Left colon (tissue), 2 donors: ENCODE measurements around the gene RANBP3. TPM values are rescaled to one million over a fixed set of nuclear protein-coding genes. Genes with fewer than 3 reads are reported as not detected.

ENCODE experiments used
- ATAC-seq: fragments of 200-7000 bp; cut with Tn5 transposase; one replicate; pipeline ENCODE4 v1.9.1; 2020; ENCODE audit warnings: mild to moderate bottlenecking, moderate library complexity
- DNase-seq, 2 donors: peaks; one replicate each; pipeline ENCODE4 v3.0.0-alpha.2; 2020
- intact Hi-C, 2 donors: fragments of 100-400 bp; cut with DNase I in 1 of 2; cut with micrococcal nuclease in 1 of 2; formaldehyde crosslinking; loops; one replicate each; pipeline versions ENCODE4 v1.11.2 to v1.14.0; 2022; cut with DNase I, micrococcal nuclease
- total RNA-seq, 2 donors: library from RNA; stranded (reverse); fragmentation: NEBNext Ultra II Directional; extraction: Animal tissue kit (Norgen Biotek cat#: 25700); gene quantifications; one replicate each; pipeline ENCODE4 v1.2.1, GENCODE V29; 2021
- donor health status: DM: no; HTN: no; CAD: no.
- donor health status: DM: yes; HTN: yes; CAD: no.

RANBP3 gene
- total RNA-seq, 2 donors from 2014 or later = 44.2 to 50.3 TPM

- DNase-seq (no peak), ATAC-seq (no peak)
- intact Hi-C loops = no loop called here
Observed at GRCh38 chr19:5917431-5918107, 60.4 kb downstream of the RANBP3 start.

- DNase-seq = no peak
- intact Hi-C loops = no loop called here
- ATAC-seq = no peak
Observed at GRCh38 chr19:5916181-5916708, 61.7 kb downstream of the RANBP3 start.

- intact Hi-C loops = no loop called here
- no peak for ATAC-seq
- no peak for DNase-seq
Observed at GRCh38 chr19:5915782-5916165, 62.2 kb downstream of the RANBP3 start.

- peak; percentile 64 for ATAC-seq
- peak; percentile 59 to 66 for DNase-seq
- intact Hi-C loops = no loop called here
Observed at GRCh38 chr19:5914946-5915781, 62.8 kb downstream of the RANBP3 start.

GRCh38 chr19:5914358-5914774, 63.6 kb downstream of the RANBP3 start:
- peak; percentile 54 for ATAC-seq
- peak in 1 of 2 donors; percentile 29 for DNase-seq

GRCh38 chr19:5913739-5914357, 64.1 kb downstream of the RANBP3 start, which contains the start of gene CAPS:
Gene CAPS, plus strand, starts transcription at chr19:5914254. Its CDS starts 153 bp downstream, at chr19:5914407.
- intact Hi-C loops = no loop called here
- ATAC-seq = peak; percentile 84
- peak; percentile 79 to 88 for DNase-seq

More at GRCh38 chr19:5914358-5914774, 63.6 kb downstream of the RANBP3 start:
- intact Hi-C loops = no loop called here

GRCh38 chr19:5911366-5911765, 66.6 kb downstream of the RANBP3 start:
- no peak for ATAC-seq
- DNase-seq = no peak
- intact Hi-C loops = no loop called here

GRCh38 chr19:5910638-5910907, 67.4 kb downstream of the RANBP3 start:
- no peak for ATAC-seq
- DNase-seq = no peak
- intact Hi-C loops = no loop called here

GRCh38 chr19:5908773-5909442, 69.0 kb downstream of the RANBP3 start:
- no peak for ATAC-seq
- intact Hi-C loops = no loop called here
- no peak for DNase-seq

GRCh38 chr19:5907241-5907640, 70.7 kb downstream of the RANBP3 start:
- intact Hi-C loops = no loop called here
- ATAC-seq (no peak), DNase-seq (no peak)

- intact Hi-C loops = no loop called here
- ATAC-seq (no peak), DNase-seq (no peak)
Observed at GRCh38 chr19:5905114-5905778, 72.7 kb downstream of the RANBP3 start.

GRCh38 chr19:5904352-5905113, 73.4 kb downstream of the RANBP3 start, which contains the start of gene VMAC:
Gene VMAC, plus strand, starts transcription at chr19:5904872. Its CDS starts 19 bp downstream, at chr19:5904891.
- peak; percentile 75 for ATAC-seq
- DNase-seq = peak; percentile 100
- intact Hi-C loops = no loop called here

- DNase-seq = peak; percentile 99
- ATAC-seq = peak; percentile 72
- intact Hi-C loops = no loop called here
Observed at GRCh38 chr19:5903624-5904351, 74.2 kb downstream of the RANBP3 start, which contains the start of gene NDUFA11. Gene NDUFA11, minus strand, starts transcription at chr19:5903790. Its CDS starts 82 bp downstream, at chr19:5903708.

GRCh38 chr19:5903056-5903623, 74.8 kb downstream of the RANBP3 start:
- ATAC-seq = no peak
- intact Hi-C loops = no loop called here
- no peak for DNase-seq

- intact Hi-C loops = no loop called here
- DNase-seq = no peak
- ATAC-seq = no peak
Observed at GRCh38 chr19:5900976-5901375, 77.0 kb downstream of the RANBP3 start.

- no peak for ATAC-seq
- no peak for DNase-seq
- intact Hi-C loops = loop anchor here in 1 of 2 donors (5.0 kb wide), 1 partner anchor 93 kb away; the partner anchor contains the start of gene NRTN
Observed at GRCh38 chr19:5899728-5900526, 78.0 kb downstream of the RANBP3 start.
